A549 (cell line): ENCODE data around the gene SUSD3. TPM values are rescaled to one million over a fixed set of nuclear protein-coding genes. Genes with fewer than 3 reads are reported as not detected.
A peak's percentile ranks its signal among the peaks of the same experiment; 100 is the strongest.

Source experiments
- HEYL ChIP-seq: fragments of 250-450 bp; sonication (Bioruptor Pico); IDR thresholded peaks from 2 replicates; pipeline ENCODE4 v1.8.0; 2021; ENCODE audit warnings: mild to moderate bottlenecking, moderate library complexity
- HOXB5 ChIP-seq: fragments of 250-450 bp; sonication (Bioruptor Pico); IDR thresholded peaks from 2 replicates; pipeline ENCODE4 v1.5.0; 2020; ENCODE audit warnings: mild to moderate bottlenecking, moderate library complexity
- JUN ChIP-seq, 2 experiments: fragments of >200 bp; sonication (Bioruptor Twin); formaldehyde crosslinking; IDR thresholded peaks; 2 replicates in 1 of 2; 3 replicates in 1 of 2; pipeline ENCODE4 v1.6.1; 2016 to 2017
- NR3C1 ChIP-seq: fragments of >200 bp; sonication (Bioruptor Twin); formaldehyde crosslinking; IDR thresholded peaks from 3 replicates; pipeline ENCODE4 v1.6.1; 2017
- REST ChIP-seq: fragments of 200-600 bp; sonication (generic); IDR thresholded peaks from 2 replicates; pipeline ENCODE4 v1.6.1; 2016; ENCODE audit warnings: antibody characterized with exemption, mild to moderate bottlenecking, moderate library complexity
- TFCP2L1 ChIP-seq: fragments of 250-450 bp; sonication (Bioruptor Pico); IDR thresholded peaks from 2 replicates; pipeline ENCODE4 v1.5.0; 2021; ENCODE audit warnings: mild to moderate bottlenecking
- polyA plus RNA-seq, 4 experiments: library from polyadenylated mRNA; depleted of rRNA in 3 of 4; stranded (reverse); fragments of >200 nt; fragmentation: RNase III in 1 of 4; extraction: RNeasy Plus Mini Kit Qiagen cat#74134 plus additional on column Dnase treatment in 1 of 4; gene quantifications; 2 replicates in 3 of 4; 3 replicates in 1 of 4; pipeline ENCODE4 v1.2.3, GENCODE V29; 2011 to 2017

Gene SUSD3
- polyA plus RNA-seq, 2 of the 4 experiments (the other 2 are of a cell fraction), result 0.27 to 0.34 TPM

GRCh38 chr9:93134015-93134739 is 75.7 kb downstream of the SUSD3 start, which contains the start of gene NINJ1 (continued):
- TF ChIP-seq HOXB5 (no peak), REST (no peak), NR3C1 (no peak), TFCP2L1 (CRISPR knock-in tag) (no peak), JUN (IDR thresholded peaks at IDR 0.05) (peak; percentile 27 to 54; a peak in 4 of 5 replicates), HEYL (CRISPR knock-in tag) (no peak)
- TF ChIP-seq, all 56 proteins: peak for 5

Other genes with a start within 250 kb of the SUSD3 start
- 4.8 and 5.6 TPM in 2 replicates for gene ZNF484, start 180.7 kb upstream of the SUSD3 start, polyA plus RNA-seq (2011; rRNA removed)
- gene ZNF484, start 180.7 kb upstream of the SUSD3 start, polyA plus RNA-seq (2017; fragmentation: RNase III; extraction: RNeasy Plus Mini Kit Qiagen cat#74134 plus additional on column Dnase treatment), result 2.3 to 2.6 TPM (median 2.4 TPM) in 3 replicates
- gene FGD3, start 111.2 kb upstream of the SUSD3 start, polyA plus RNA-seq (2011; rRNA removed), result 0.23 and 0.26 TPM in 2 replicates
- 0.18 to 0.26 TPM (median 0.24 TPM) in 3 replicates for gene FGD3, start 111.2 kb upstream of the SUSD3 start, polyA plus RNA-seq (2017; fragmentation: RNase III; extraction: RNeasy Plus Mini Kit Qiagen cat#74134 plus additional on column Dnase treatment)
- gene CARD19, start 37.5 kb downstream of the SUSD3 start, polyA plus RNA-seq (2011; rRNA removed), result 27.6 and 36.0 TPM in 2 replicates
- gene CARD19, start 37.5 kb downstream of the SUSD3 start, polyA plus RNA-seq (2017; fragmentation: RNase III; extraction: RNeasy Plus Mini Kit Qiagen cat#74134 plus additional on column Dnase treatment), result 30.3 to 34.5 TPM (median 33.2 TPM) in 3 replicates
- 27.0 and 37.9 TPM in 2 replicates for gene NINJ1, start 75.5 kb downstream of the SUSD3 start, polyA plus RNA-seq (2011; rRNA removed)
- gene NINJ1, start 75.5 kb downstream of the SUSD3 start, polyA plus RNA-seq (2017; fragmentation: RNase III; extraction: RNeasy Plus Mini Kit Qiagen cat#74134 plus additional on column Dnase treatment), result 60.4 to 69.6 TPM (median 62.0 TPM) in 3 replicates
- gene WNK2, start 125.4 kb downstream of the SUSD3 start, polyA plus RNA-seq (2011; rRNA removed), result 2.1 and 2.6 TPM in 2 replicates
- 6.7 to 7.1 TPM (median 7.1 TPM) in 3 replicates for gene WNK2, start 125.4 kb downstream of the SUSD3 start, polyA plus RNA-seq (2017; fragmentation: RNase III; extraction: RNeasy Plus Mini Kit Qiagen cat#74134 plus additional on column Dnase treatment)